Large intestine (tissue), 3 donors: Measurements from ENCODE around the gene TTC22. TPM values are rescaled to one million over a fixed set of nuclear protein-coding genes. Genes with fewer than 3 reads are reported as not detected.

Experiments
- DNase-seq, 2 donors: peaks; one replicate each; pipeline versions ENCODE4 v3.0.0 to v3.0.0-alpha.2; 2013
- H3K27ac ChIP-seq: one replicate; pipeline ENCODE4 v1.5.1; 2013; ENCODE audit warnings: low read length
- H3K27me3 ChIP-seq: 2 replicates; pipeline ENCODE4 v1.6.1; 2013; ENCODE audit warnings: low read length; ENCODE audit not compliant: control insufficient read depth, insufficient read depth
- H3K36me3 ChIP-seq: 2 replicates; pipeline ENCODE4 v1.6.1; 2013; ENCODE audit warnings: low read length; ENCODE audit not compliant: control insufficient read depth, insufficient read depth
- H3K4me1 ChIP-seq: one replicate; pipeline ENCODE4 v1.6.1; 2013; ENCODE audit warnings: low read length; ENCODE audit not compliant: control insufficient read depth, insufficient read depth
- H3K4me3 ChIP-seq: one replicate; pipeline ENCODE4 v1.5.1; 2013; ENCODE audit warnings: low read length
- H3K9me3 ChIP-seq: one replicate; pipeline ENCODE4 v1.6.1; 2013; ENCODE audit warnings: mild to moderate bottlenecking, low read depth, low read length, moderate library complexity; ENCODE audit not compliant: control insufficient read depth
- WGBS: methylation state at CpG from one replicate; pipeline ENCODE4 v1.1.5; 2013; ENCODE audit warnings: low lambda C conversion rate; ENCODE audit not compliant: insufficient coverage; 5-methylcytosine and 5-hydroxymethylcytosine counted together
- polyA plus RNA-seq: library from polyadenylated mRNA; unstranded; fragments of 120-200 nt; gene quantifications from one replicate; pipeline ENCODE4 v1.2.1, GENCODE V29; 2013

Gene TTC22
- polyA plus RNA-seq, 1 donor: 28.2 TPM

GRCh38 chr1:54844564-54844963 is 43.4 kb upstream of the TTC22 start:
- Histone ChIP-seq H3K4me3 (no peak overlapping the region), H3K4me1 (no peaks in the 10 kb centered on the region), H3K27ac (no peak overlapping the region), H3K27me3 (no peaks in the 10 kb centered on the region), H3K36me3 (peaks cover 24% of the 10 kb centered on the region), H3K9me3 (no peaks in the 10 kb centered on the region)
- DNase-seq: no peak
- WGBS: no CpG with 5 or more reads among the region's 3 CpGs

DNA sequence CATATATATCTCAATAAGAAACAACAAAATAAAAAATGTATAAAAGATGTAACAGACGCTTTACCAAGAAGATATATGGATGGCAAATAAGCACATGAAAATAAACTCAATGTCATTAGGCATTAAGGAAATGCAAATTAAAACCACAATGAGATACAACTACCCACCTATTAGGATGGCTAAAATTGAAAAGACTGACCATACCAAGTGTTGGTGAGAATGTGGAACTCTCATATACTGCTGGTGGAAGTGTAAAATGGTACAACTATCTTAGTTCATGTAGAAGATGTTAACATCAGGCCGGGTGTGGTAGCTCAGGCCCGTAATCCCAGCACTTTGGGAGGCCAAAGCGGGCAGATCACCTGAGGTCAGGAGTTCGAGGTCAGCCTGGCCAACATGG is 42.3 kb upstream of the TTC22 start:
- 100% methylated on average over 1 of the region's 5 CpGs for WGBS
- H3K27me3 ChIP-seq: no peaks in the 10 kb centered on the region
- DNase-seq: no peak
- H3K27ac ChIP-seq: no peak overlapping the region
- no peaks in the 10 kb centered on the region for H3K4me1 ChIP-seq
- H3K9me3 ChIP-seq: no peaks in the 10 kb centered on the region
- H3K4me3 ChIP-seq: no peak overlapping the region
- H3K36me3 ChIP-seq: peaks cover 16% of the 10 kb centered on the region

- WGBS: no CpG with 5 or more reads among the region's 9 CpGs
- H3K27ac ChIP-seq: no peak overlapping the region
- H3K36me3 ChIP-seq: peaks cover 12% of the 10 kb centered on the region
- no peaks in the 10 kb centered on the region for H3K4me1 ChIP-seq
- no peak for DNase-seq
- H3K9me3 ChIP-seq: no peaks in the 10 kb centered on the region
- H3K27me3 ChIP-seq: no peaks in the 10 kb centered on the region
- no peak overlapping the region for H3K4me3 ChIP-seq
Observed at GRCh38 chr1:54842963-54843362, 41.8 kb upstream of the TTC22 start.

DNA sequence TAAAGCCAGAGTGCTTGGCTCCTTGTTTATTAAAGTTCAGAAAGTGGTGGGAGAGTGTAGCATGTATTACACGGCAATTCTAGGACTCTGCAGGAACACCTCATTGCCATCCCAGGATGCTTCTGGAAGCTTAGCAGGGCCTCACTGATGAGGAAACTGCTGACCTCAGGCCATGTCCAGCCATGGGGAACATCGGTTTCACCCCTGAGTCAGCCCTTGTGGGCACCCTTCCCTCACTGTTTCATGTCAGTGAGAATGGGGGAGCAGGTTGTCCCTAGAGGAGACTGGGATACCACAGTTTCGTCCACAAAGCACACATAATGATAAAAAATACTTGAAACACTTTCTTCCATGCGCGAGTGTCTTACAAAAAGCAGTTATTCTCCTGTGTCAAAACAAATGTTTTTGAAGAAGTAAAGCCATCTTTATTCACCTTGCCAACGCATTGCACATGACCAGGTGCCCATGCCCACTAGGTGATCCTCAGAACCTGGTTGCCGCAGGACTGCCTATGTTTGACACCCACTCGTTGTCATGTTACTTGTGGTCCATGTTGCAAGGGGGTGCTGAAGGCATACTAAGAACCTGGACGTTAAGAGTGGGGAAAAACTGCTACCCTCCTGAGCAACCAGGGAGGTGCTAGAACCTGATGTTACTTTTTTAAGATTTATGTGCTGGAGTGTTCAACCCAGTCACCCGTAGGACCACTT is 41.2 kb upstream of the TTC22 start:
- Histone ChIP-seq H3K9me3 (no peaks in the 10 kb centered on the region), H3K27ac (no peak overlapping the region), H3K27me3 (no peaks in the 10 kb centered on the region), H3K4me1 (no peaks in the 10 kb centered on the region), H3K4me3 (no peak overlapping the region), H3K36me3 (peaks cover 12% of the 10 kb centered on the region)
- no peak for DNase-seq
- whole genome bisulfite sequencing: 100% methylated on average over 2 of the region's 10 CpGs

GRCh38 chr1:54839824-54840223 is 38.7 kb upstream of the TTC22 start:
- no CpG with 5 or more reads among the region's 2 CpGs for WGBS
- DNase-seq: no peak
- no peaks in the 10 kb centered on the region for H3K27me3 ChIP-seq
- H3K27ac ChIP-seq: no peak overlapping the region
- H3K36me3 ChIP-seq: peaks cover 7% of the 10 kb centered on the region
- no peak overlapping the region for H3K4me3 ChIP-seq
- H3K9me3 ChIP-seq: no peaks in the 10 kb centered on the region
- no peaks in the 10 kb centered on the region for H3K4me1 ChIP-seq

GRCh38 chr1:54838565-54839180 is 37.5 kb upstream of the TTC22 start:
- DNase-seq: no peak
- Histone ChIP-seq H3K27ac (no peak overlapping the region), H3K4me3 (no peak overlapping the region), H3K4me1 (no peaks in the 10 kb centered on the region), H3K9me3 (no peaks in the 10 kb centered on the region), H3K36me3 (peaks cover 7% of the 10 kb centered on the region), H3K27me3 (no peaks in the 10 kb centered on the region)
- no CpG with 5 or more reads among the region's 5 CpGs for WGBS

- no CpG with 5 or more reads among the region's 6 CpGs for WGBS
- Histone ChIP-seq H3K27ac (no peak overlapping the region), H3K36me3 (peaks cover 5% of the 10 kb centered on the region), H3K4me1 (no peaks in the 10 kb centered on the region), H3K27me3 (no peaks in the 10 kb centered on the region), H3K9me3 (no peaks in the 10 kb centered on the region), H3K4me3 (no peak overlapping the region)
- peak in 1 of 2 donors; percentile 35 for DNase-seq
Observed at GRCh38 chr1:54837002-54837853, 36.1 kb upstream of the TTC22 start.

DNA sequence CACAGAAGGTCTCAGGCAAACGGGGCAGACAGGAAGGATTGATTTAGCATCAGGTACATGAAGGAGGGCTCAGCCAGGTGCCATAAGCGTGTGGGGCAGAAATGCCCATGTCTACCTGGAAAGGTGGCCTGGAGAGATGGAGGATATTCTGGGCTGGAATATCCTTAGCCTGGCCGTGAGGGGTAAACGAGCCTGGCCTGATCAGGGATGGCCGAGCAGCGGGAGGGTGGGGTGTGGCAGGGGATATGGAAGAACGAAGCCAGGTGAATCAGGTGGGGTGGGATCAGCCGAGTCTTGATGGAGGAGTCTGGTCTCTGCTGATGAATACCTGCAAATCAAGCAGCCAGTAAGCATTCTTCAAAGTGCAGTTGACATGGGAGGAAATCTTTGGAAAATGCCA is 35.5 kb upstream of the TTC22 start:
- no CpG with 5 or more reads among the region's 8 CpGs for WGBS
- Histone ChIP-seq H3K27me3 (no peaks in the 10 kb centered on the region), H3K4me3 (no peak overlapping the region), H3K36me3 (no peaks in the 10 kb centered on the region), H3K27ac (no peak overlapping the region), H3K4me1 (no peaks in the 10 kb centered on the region), H3K9me3 (peaks cover 3% of the 10 kb centered on the region)
- no peak for DNase-seq

GRCh38 chr1:54835970-54836369 is 34.8 kb upstream of the TTC22 start:
- no peaks in the 10 kb centered on the region for H3K27me3 ChIP-seq
- H3K4me1 ChIP-seq: no peaks in the 10 kb centered on the region
- H3K27ac ChIP-seq: no peak overlapping the region
- no peak for DNase-seq
- no peak overlapping the region for H3K4me3 ChIP-seq
- H3K9me3 ChIP-seq: peaks cover 9% of the 10 kb centered on the region
- WGBS: no CpG with 5 or more reads among the region's 5 CpGs
- H3K36me3 ChIP-seq: no peaks in the 10 kb centered on the region

DNA sequence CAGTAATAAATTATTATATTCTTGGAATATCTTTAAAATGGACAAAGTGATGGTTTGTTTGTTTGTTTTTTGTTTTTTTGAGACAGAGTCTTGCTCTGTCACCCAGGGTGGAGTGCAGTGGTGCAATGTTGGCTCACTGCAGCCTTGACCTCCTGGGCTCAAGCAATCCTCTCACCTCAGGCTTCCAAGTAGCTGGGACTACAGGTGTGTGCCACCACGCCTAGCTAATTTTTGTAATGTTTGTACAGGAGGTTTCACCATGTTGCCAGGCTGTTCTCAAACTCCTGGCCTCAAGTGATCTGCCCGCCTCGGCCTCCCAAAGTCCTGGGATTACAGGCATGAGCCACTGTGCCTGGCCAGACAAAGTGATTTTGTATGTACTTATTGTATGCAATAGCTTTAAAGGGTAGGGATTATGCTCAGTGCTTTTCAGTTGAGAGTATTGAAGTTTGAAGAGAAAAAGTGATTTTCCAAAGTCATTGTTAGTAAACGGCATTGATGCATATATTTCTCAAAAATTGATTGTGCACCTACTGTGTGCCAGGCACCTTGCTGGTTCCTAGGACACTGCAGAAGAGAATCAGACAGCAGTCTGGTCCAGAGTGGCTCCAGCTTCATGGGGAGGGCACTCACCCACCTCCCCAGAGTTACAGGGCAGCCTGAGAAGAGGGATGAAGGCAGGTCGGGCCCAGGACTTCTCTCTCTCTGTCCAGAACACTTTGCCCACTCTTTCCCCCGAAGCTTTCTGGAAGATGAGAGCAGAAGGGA is 34.2 kb upstream of the TTC22 start:
- no CpG with 5 or more reads among the region's 6 CpGs for WGBS
- peaks cover 14% of the 10 kb centered on the region for H3K9me3 ChIP-seq
- H3K36me3 ChIP-seq: no peaks in the 10 kb centered on the region
- DNase-seq: no peak
- H3K27ac ChIP-seq: no peak overlapping the region
- H3K4me1 ChIP-seq: no peaks in the 10 kb centered on the region
- no peak overlapping the region for H3K4me3 ChIP-seq
- no peaks in the 10 kb centered on the region for H3K27me3 ChIP-seq
